Panc1 (cell line): ENCODE data around the gene KRTAP7-1.

Experiments
- CTCF ChIP-seq: fragments of 450-650 bp; IDR thresholded peaks from 2 replicates; pipeline ENCODE4 v1.5.1; 2017; ENCODE audit warnings: mild to moderate bottlenecking
- SIN3A ChIP-seq: IDR thresholded peaks from 2 replicates; pipeline ENCODE4 v1.6.1; 2012; ENCODE audit warnings: low read depth, mild to moderate bottlenecking, low read length, moderate library complexity, borderline replicate concordance; ENCODE audit not compliant: insufficient read depth

- TF ChIP-seq CTCF (no peak), SIN3A (no peak)
These were observed 18.3 kb upstream of the KRTAP7-1 start for GRCh38 chr21:30847627-30848500.
